GM20000 (cell line): Measurements from ENCODE around the gene LTBP4.

Source experiments
- DNase-seq: peaks from one replicate; pipeline ENCODE4 v3.0.0; 2012; ENCODE audit warnings: low spot score
- CTCF ChIP-seq: IDR thresholded peaks from 2 replicates; pipeline ENCODE4 v1.5.1; 2012; ENCODE audit warnings: mild to moderate bottlenecking, control low read depth; ENCODE audit errors: extremely low read depth, missing control alignments

LTBP4 gene

GRCh38 chr19:40614622-40615411 lies 13.6 kb downstream of the LTBP4 start:
- peak; percentile 84 for DNase-seq
- no peak for TF ChIP-seq CTCF

GRCh38 chr19:40616178-40616577 lies 15.0 kb downstream of the LTBP4 start:
- TF ChIP-seq CTCF = no peak
- DNase-seq = no peak

- DNase-seq = no peak
- no peak for TF ChIP-seq CTCF
Observed at GRCh38 chr19:40616941-40617340, 15.8 kb downstream of the LTBP4 start.

- no peak for TF ChIP-seq CTCF
- no peak for DNase-seq
Observed at GRCh38 chr19:40617961-40618360, 16.8 kb downstream of the LTBP4 start.

- no peak for TF ChIP-seq CTCF
- DNase-seq = no peak
Observed at GRCh38 chr19:40619333-40620160, 18.4 kb downstream of the LTBP4 start.

GRCh38 chr19:40620161-40620485 lies 19.0 kb downstream of the LTBP4 start:
- no peak for TF ChIP-seq CTCF
- no peak for DNase-seq

- no peak for DNase-seq
- no peak for TF ChIP-seq CTCF
Observed at GRCh38 chr19:40621283-40621682, 20.1 kb downstream of the LTBP4 start.
